ENCODE measurements around the gene BHLHE41.

GRCh38 chr12:26077915-26078702 lies 46.7 kb downstream of the BHLHE41 start:
- TF ChIP-seq POLR2AphosphoS5 (IDR thresholded peaks at IDR 0.05), result no peak
- TF ChIP-seq, protein P1, sequence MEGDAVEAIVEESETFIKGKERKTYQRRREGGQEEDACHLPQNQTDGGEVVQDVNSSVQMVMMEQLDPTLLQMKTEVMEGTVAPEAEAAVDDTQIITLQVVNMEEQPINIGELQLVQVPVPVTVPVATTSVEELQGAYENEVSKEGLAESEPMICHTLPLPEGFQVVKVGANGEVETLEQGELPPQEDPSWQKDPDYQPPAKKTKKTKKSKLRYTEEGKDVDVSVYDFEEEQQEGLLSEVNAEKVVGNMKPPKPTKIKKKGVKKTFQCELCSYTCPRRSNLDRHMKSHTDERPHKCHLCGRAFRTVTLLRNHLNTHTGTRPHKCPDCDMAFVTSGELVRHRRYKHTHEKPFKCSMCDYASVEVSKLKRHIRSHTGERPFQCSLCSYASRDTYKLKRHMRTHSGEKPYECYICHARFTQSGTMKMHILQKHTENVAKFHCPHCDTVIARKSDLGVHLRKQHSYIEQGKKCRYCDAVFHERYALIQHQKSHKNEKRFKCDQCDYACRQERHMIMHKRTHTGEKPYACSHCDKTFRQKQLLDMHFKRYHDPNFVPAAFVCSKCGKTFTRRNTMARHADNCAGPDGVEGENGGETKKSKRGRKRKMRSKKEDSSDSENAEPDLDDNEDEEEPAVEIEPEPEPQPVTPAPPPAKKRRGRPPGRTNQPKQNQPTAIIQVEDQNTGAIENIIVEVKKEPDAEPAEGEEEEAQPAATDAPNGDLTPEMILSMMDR (IDR thresholded peaks at IDR 0.05 in 8 of 11, conservative IDR thresholded peaks at IDR 0.05 in 3 of 11), result no peak

Measured in spleen (tissue), 7 donors.